ENCODE data around the gene NECTIN1. TPM values are rescaled to one million over a fixed set of nuclear protein-coding genes. Genes with fewer than 3 reads are reported as not detected.

Gene NECTIN1
- total RNA-seq, 1 donor from 2014 or later, result 19.5 TPM

DNA sequence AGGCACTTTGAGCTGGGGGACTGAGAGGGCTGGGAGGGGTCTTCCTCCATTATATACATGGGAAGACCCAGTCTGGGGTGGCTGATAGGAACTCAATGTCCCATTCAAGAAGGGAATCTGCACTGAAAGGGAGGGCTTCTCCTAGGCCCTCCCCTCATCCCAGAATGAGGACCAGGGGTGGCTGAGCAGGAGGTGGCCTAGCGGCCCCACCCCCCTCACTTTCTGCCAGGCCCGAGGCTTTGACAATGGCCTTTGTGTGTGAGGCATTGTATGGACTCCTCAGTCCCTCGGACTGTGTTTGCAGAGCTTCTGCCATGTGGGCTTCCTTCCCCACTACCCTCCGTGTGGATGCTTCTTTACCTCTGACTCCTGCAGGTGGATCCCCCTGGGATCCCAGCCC, 65.7 kb downstream of the NECTIN1 start:
- Histone ChIP-seq H3K27ac (no peak overlapping the region), H3F3A (ENCODE audit: low read depth) (peaks cover 3% of the 10 kb centered on the region), H3K9me3 (ENCODE audit: low read depth) (no peaks in the 10 kb centered on the region), H3K27me3 (no peaks in the 10 kb centered on the region), H3K36me3 (no peaks in the 10 kb centered on the region), H3K4me3 (no peak overlapping the region), H2AFZ (replicated peaks) (no peak overlapping the region), H3K4me1 (peaks cover 10% of the 10 kb centered on the region), H3K4me2 (no peak overlapping the region), H3K79me2 (ENCODE audit: low read depth) (no peaks in the 10 kb centered on the region), H3K9ac (no peak overlapping the region), H4K20me1 (ENCODE audit: low read depth) (peaks cover 42% of the 10 kb centered on the region)
- no peak for DNase-seq (ENCODE audit: low spot score)
- H3K4me3 Mint-ChIP-seq, result no peak overlapping the region
- TF ChIP-seq, protein P1, sequence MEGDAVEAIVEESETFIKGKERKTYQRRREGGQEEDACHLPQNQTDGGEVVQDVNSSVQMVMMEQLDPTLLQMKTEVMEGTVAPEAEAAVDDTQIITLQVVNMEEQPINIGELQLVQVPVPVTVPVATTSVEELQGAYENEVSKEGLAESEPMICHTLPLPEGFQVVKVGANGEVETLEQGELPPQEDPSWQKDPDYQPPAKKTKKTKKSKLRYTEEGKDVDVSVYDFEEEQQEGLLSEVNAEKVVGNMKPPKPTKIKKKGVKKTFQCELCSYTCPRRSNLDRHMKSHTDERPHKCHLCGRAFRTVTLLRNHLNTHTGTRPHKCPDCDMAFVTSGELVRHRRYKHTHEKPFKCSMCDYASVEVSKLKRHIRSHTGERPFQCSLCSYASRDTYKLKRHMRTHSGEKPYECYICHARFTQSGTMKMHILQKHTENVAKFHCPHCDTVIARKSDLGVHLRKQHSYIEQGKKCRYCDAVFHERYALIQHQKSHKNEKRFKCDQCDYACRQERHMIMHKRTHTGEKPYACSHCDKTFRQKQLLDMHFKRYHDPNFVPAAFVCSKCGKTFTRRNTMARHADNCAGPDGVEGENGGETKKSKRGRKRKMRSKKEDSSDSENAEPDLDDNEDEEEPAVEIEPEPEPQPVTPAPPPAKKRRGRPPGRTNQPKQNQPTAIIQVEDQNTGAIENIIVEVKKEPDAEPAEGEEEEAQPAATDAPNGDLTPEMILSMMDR (IDR thresholded peaks at IDR 0.05), result no peak
- TF ChIP-seq EZH2 (IDR thresholded peaks at IDR 0.05), result no peak
- no peak for TF ChIP-seq EZH2phosphoT487 (IDR thresholded peaks at IDR 0.05)
- peaks cover 4% of the 10 kb centered on the region for H3K27me3 Mint-ChIP-seq (ENCODE audit: insufficient read depth, low read depth)
- H3K36me3 Mint-ChIP-seq, result peaks cover 1% of the 10 kb centered on the region
- H3K27ac Mint-ChIP-seq, result no peak overlapping the region
- peaks cover 31% of the 10 kb centered on the region for H3K4me1 Mint-ChIP-seq
- H3K9me3 Mint-ChIP-seq, result no peaks in the 10 kb centered on the region

DNA sequence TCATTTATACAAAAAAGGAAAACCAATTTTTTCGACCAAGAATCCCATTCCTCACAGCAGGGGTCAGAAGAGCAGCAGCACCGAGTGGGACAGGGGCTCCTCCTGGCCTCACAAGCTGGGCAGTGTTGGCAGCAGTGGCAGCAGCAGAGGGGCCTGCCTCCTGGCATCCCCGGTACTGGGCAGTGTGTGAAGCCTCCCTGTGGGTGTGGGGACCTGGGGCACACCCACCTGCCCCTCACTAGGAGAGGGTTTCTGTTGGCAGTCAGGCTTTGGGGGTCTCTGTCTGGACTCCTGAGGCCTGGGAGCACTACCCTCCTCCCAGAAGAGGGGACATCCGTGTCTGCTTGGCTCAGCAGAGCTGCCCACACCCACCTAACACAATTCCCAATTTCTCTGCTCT, 67.8 kb downstream of the NECTIN1 start:
- Mint-ChIP-seq H3K9me3 (no peaks in the 10 kb centered on the region), H3K4me3 (no peak overlapping the region), H3K27ac (no peak overlapping the region), H3K4me1 (peaks cover 23% of the 10 kb centered on the region), H3K36me3 (peaks cover 3% of the 10 kb centered on the region), H3K27me3 (ENCODE audit: insufficient read depth, low read depth) (peaks cover under 1% of the 10 kb centered on the region)
- no peak overlapping the region for H3K9ac ChIP-seq
- H3K4me2 ChIP-seq, result no peak overlapping the region
- no peaks in the 10 kb centered on the region for H3K27me3 ChIP-seq
- DNase-seq (ENCODE audit: low spot score), result no peak
- H4K20me1 ChIP-seq (ENCODE audit: low read depth), result peaks cover 30% of the 10 kb centered on the region
- no peak overlapping the region for H3K27ac ChIP-seq
- no peak overlapping the region for H2AFZ ChIP-seq (replicated peaks)
- peaks cover 10% of the 10 kb centered on the region for H3K4me1 ChIP-seq
- no peaks in the 10 kb centered on the region for H3K79me2 ChIP-seq (ENCODE audit: low read depth)
- H3K9me3 ChIP-seq (ENCODE audit: low read depth), result no peaks in the 10 kb centered on the region
- no peaks in the 10 kb centered on the region for H3K36me3 ChIP-seq
- H3F3A ChIP-seq (ENCODE audit: low read depth), result no peaks in the 10 kb centered on the region
- H3K4me3 ChIP-seq, result no peak overlapping the region
- TF ChIP-seq EZH2phosphoT487 (IDR thresholded peaks at IDR 0.05), result no peak
- TF ChIP-seq EZH2 (IDR thresholded peaks at IDR 0.05), result no peak
- TF ChIP-seq, protein P1 (IDR thresholded peaks at IDR 0.05), result no peak

DNA sequence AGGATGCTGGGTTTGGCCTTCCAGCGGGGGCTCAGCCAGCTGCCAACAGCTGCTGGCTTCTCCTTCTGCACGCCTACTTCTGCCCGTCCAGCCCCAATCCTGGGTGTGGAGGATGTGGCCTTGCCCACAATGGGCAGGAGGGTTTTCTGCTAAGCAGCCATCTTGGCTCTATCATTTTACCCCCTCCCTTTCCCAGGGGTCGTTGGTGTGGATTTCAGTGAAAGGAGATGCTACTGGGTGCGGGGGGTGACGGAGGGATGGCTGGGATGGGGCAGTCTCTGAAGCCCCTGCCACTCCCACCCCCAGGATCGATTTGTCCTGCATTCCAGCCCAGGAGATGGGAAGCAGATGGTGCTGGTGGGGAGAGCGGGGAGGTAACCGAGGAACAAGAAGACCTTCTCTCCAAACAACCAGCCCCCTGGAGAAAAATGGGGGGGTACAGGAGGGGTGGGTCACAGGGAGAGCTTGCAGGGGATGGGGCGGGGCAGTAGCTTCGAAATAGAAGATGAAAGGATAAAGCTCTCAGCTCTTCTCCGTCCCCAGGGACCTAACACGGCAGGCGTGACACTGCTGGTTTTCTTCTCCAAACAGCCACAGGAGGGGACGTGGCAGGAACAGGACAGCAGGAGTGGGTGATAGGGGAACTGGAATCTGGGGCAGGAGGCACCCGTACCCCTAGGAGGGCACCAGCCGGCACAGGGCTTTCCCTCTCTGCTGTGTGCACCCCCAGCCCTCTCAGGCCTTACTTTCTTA, 68.9 kb downstream of the NECTIN1 start:
- H3K4me3 ChIP-seq, result no peak overlapping the region
- Mint-ChIP-seq H3K27ac (no peak overlapping the region), H3K36me3 (peaks cover 3% of the 10 kb centered on the region), H3K4me3 (no peak overlapping the region), H3K9me3 (no peaks in the 10 kb centered on the region), H3K4me1 (peaks cover 23% of the 10 kb centered on the region), H3K27me3 (ENCODE audit: insufficient read depth, low read depth) (peaks cover 2% of the 10 kb centered on the region)
- H3K4me1 ChIP-seq, result peaks cover 10% of the 10 kb centered on the region
- no peak overlapping the region for H3K9ac ChIP-seq
- TF ChIP-seq EZH2 (IDR thresholded peaks at IDR 0.05), result no peak
- TF ChIP-seq, protein P1 (IDR thresholded peaks at IDR 0.05), result no peak
- H3K4me2 ChIP-seq, result no peak overlapping the region
- H4K20me1 ChIP-seq (ENCODE audit: low read depth), result peaks cover 21% of the 10 kb centered on the region
- no peak overlapping the region for H3K27ac ChIP-seq
- no peaks in the 10 kb centered on the region for H3F3A ChIP-seq (ENCODE audit: low read depth)
- H3K9me3 ChIP-seq (ENCODE audit: low read depth), result no peaks in the 10 kb centered on the region
- H3K27me3 ChIP-seq, result no peaks in the 10 kb centered on the region
- H2AFZ ChIP-seq (replicated peaks), result no peak overlapping the region
- no peaks in the 10 kb centered on the region for H3K79me2 ChIP-seq (ENCODE audit: low read depth)
- no peaks in the 10 kb centered on the region for H3K36me3 ChIP-seq
- DNase-seq (ENCODE audit: low spot score), result no peak

Data from neural progenitor cell (in vitro differentiated cells).